ENCODE measurements around the gene ACBD6.

The ACBD6 gene

GRCh38 chr1:180424848-180425457, 77.4 kb downstream of the ACBD6 start (continued):
- TF ChIP-seq ZFP3 (tag by site-specific recombination; IDR thresholded peaks at IDR 0.05; ENCODE audit: low read depth) (no peak), ZNF510 (tag by site-specific recombination; IDR thresholded peaks at IDR 0.05; ENCODE audit: insufficient replicate concordance) (peak; percentile 13), ZNF558 (tag by site-specific recombination; IDR thresholded peaks at IDR 0.05) (0 out of 2 replicates have a peak, but pooled peaks have one; percentile 44), ZNF311 (tag by site-specific recombination; IDR thresholded peaks at IDR 0.05; ENCODE audit: borderline replicate concordance) (no peak), PRDM10 (tag by site-specific recombination; IDR thresholded peaks at IDR 0.05) (peak; percentile 21; the same call in 1 of the 2 replicates), KLF9 (tag by site-specific recombination; IDR thresholded peaks at IDR 0.05; ENCODE audit: low read depth) (no peak), SETDB1 (IDR thresholded peaks at IDR 0.05; ENCODE audit: insufficient read length, low read length) (no peak), ZIC2 (tag by site-specific recombination; IDR thresholded peaks at IDR 0.05) (peak; percentile 70), ZSCAN23 (tag by site-specific recombination; IDR thresholded peaks at IDR 0.05) (peak; percentile 82; the same call in 1 of the 2 replicates), ZNF184 (tag by site-specific recombination; IDR thresholded peaks at IDR 0.05) (peak; percentile 48; the same call in 1 of the 2 replicates), REST (tag by site-specific recombination; IDR thresholded peaks at IDR 0.05) (no peak), ZNF121 (tag by site-specific recombination; IDR thresholded peaks at IDR 0.05) (no peak), ZNF645 (tag by site-specific recombination; IDR thresholded peaks at IDR 0.05) (0 out of 2 replicates have a peak, but pooled peaks have one; percentile 16), BCL6B (tag by site-specific recombination; IDR thresholded peaks at IDR 0.05) (no peak), ZNF513 (tag by site-specific recombination; IDR thresholded peaks at IDR 0.05) (peak; percentile 50; the same call in 1 of the 2 replicates), SP3 (tag by site-specific recombination; IDR thresholded peaks at IDR 0.05) (no peak), ZBTB1 (tag by site-specific recombination; IDR thresholded peaks at IDR 0.05) (peak; percentile 84; the same call in 1 of the 2 replicates), ZNF514 (tag by site-specific recombination; IDR thresholded peaks at IDR 0.05) (no peak), YY1 (tag by site-specific recombination; IDR thresholded peaks at IDR 0.05) (0 out of 2 replicates have a peak, but pooled peaks have one; percentile 49), ZBTB7A (tag by site-specific recombination; IDR thresholded peaks at IDR 0.05; ENCODE audit: low read depth) (no peak), ZNF138 (tag by site-specific recombination; IDR thresholded peaks at IDR 0.05; ENCODE audit: borderline replicate concordance) (no peak), ZNF391 (tag by site-specific recombination; IDR thresholded peaks at IDR 0.05; ENCODE audit: borderline replicate concordance, low read depth) (peak; percentile 75; the same call in 1 of the 2 replicates), TSHZ1 (tag by site-specific recombination; IDR thresholded peaks at IDR 0.05; ENCODE audit: borderline replicate concordance) (peak; percentile 72; the same call in 1 of the 2 replicates)

Data from HEK293 (cell line).